Dendritic cell treated with granulocyte-macrophage colony-stimulating factor and Interleukin-4, amounts not matched to agents 40 ng/mL and 50 ng/mL, for 4 days (primary cell): ENCODE results near the gene LCN9.
"Not testable (repeated sequence)": the region's sequence is repeated elsewhere in the genome, so short reads cannot be mapped to it uniquely, and the experiment has no call there.

Experiments
- H3K27ac Mint-ChIP-seq: one replicate; pipeline ENCODE4 v1.8.0; 2022; ENCODE audit warnings: mild to moderate bottlenecking, mixed read lengths
- H3K27me3 Mint-ChIP-seq: one replicate; pipeline ENCODE4 v1.8.0; 2022; ENCODE audit warnings: mild to moderate bottlenecking, mixed read lengths
- H3K36me3 Mint-ChIP-seq: one replicate; pipeline ENCODE4 v1.8.0; 2022; ENCODE audit warnings: low read depth, mixed read lengths
- H3K4me1 Mint-ChIP-seq: one replicate; pipeline ENCODE4 v1.8.0; 2022; ENCODE audit warnings: low read depth, mixed read lengths
- H3K4me3 Mint-ChIP-seq: one replicate; pipeline ENCODE4 v1.8.0; 2022; ENCODE audit warnings: mild to moderate bottlenecking, moderate library complexity, mixed read lengths
- H3K9me3 Mint-ChIP-seq: one replicate; pipeline ENCODE4 v1.8.0; 2022; ENCODE audit warnings: mixed read lengths
- intact Hi-C: fragments of 100-400 bp; cut with micrococcal nuclease; formaldehyde crosslinking; loops from one replicate; pipeline ENCODE4 v1.15.0; 2022

Gene LCN9

GRCh38 chr9:135632841-135633240, 30.3 kb upstream of the LCN9 start:
- Mint-ChIP-seq H3K27ac (no peak overlapping the region), H3K36me3 (no peaks in the 10 kb centered on the region), H3K4me3 (no peak overlapping the region), H3K4me1 (no peaks in the 10 kb centered on the region), H3K9me3 (peaks cover 15% of the 10 kb centered on the region), H3K27me3 (peaks cover 8% of the 10 kb centered on the region)
- intact Hi-C loops = no loop called here

- H3K36me3 Mint-ChIP-seq, H3K27ac Mint-ChIP-seq, H3K27me3 Mint-ChIP-seq, H3K4me1 Mint-ChIP-seq, H3K9me3 Mint-ChIP-seq, intact Hi-C loops, H3K4me3 Mint-ChIP-seq: not testable (repeated sequence)
Measured at GRCh38 chr9:135636930-135637530, 26.1 kb upstream of the LCN9 start.

DNA sequence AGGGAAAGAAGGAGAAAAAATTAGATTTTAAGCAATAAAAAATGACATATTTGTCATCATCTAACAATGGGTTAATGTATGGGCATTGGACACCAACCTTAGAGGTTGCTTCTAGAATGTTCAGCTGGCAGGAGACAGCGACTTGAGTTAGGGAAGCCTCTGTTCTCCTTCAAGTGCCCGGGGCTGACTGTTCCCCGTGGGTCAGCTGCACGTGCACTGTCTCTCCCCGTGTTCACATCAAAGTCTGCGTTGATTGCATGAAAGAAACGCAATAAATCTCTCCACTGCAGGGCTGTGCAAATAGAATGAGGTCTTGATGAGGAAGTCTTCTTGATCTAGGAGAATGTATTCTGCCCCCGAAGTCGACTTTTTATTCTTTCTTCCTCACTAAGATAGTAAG, 23.9 kb upstream of the LCN9 start, which contains the start of gene GLT6D1:
Gene GLT6D1 (minus strand): TSS at position 345 of the 400 bp plus-strand sequence. CDS start 353 bp downstream, outside the sequence.
- Mint-ChIP-seq H3K4me1 (no peaks in the 10 kb centered on the region), H3K4me3 (no peak within 1 kb of the TSS), H3K9me3 (peaks cover 9% of the 10 kb centered on the region), H3K27me3 (peaks cover 4% of the 10 kb centered on the region), H3K36me3 (no peaks in the 10 kb centered on the region), H3K27ac (no peak within 1 kb of the TSS)
- intact Hi-C loops = no loop called here

DNA sequence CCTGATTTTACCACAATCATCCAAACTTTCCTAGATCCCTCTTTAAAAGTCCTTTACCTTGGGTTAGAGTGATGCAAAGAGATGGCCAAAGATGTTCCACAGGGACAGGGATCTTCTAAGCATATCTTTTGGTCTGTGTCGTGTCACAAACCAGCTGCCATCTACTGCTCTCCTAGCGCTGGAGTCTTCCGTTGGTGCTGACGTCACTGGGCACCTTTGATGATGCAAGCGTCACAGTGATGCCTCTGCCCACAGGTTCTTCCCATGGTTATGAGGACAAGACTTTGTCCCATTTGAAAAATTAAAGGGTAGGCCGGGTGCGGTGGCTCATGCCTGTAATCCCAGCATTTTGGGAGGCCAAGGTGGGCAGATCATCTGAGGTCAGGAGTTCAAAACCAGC, 22.1 kb upstream of the LCN9 start:
- intact Hi-C loops = no loop called here
- Mint-ChIP-seq H3K27me3 (peaks cover 2% of the 10 kb centered on the region), H3K27ac (no peak overlapping the region), H3K4me1 (no peaks in the 10 kb centered on the region), H3K9me3 (peaks cover 27% of the 10 kb centered on the region), H3K36me3 (no peaks in the 10 kb centered on the region), H3K4me3 (no peak overlapping the region)

GRCh38 chr9:135641745-135642144, 21.4 kb upstream of the LCN9 start:
- Mint-ChIP-seq H3K4me1 (no peaks in the 10 kb centered on the region), H3K4me3 (no peak overlapping the region), H3K27me3 (peaks cover 2% of the 10 kb centered on the region), H3K9me3 (peaks cover 33% of the 10 kb centered on the region), H3K36me3 (no peaks in the 10 kb centered on the region), H3K27ac (no peak overlapping the region)
- intact Hi-C loops = no loop called here

DNA sequence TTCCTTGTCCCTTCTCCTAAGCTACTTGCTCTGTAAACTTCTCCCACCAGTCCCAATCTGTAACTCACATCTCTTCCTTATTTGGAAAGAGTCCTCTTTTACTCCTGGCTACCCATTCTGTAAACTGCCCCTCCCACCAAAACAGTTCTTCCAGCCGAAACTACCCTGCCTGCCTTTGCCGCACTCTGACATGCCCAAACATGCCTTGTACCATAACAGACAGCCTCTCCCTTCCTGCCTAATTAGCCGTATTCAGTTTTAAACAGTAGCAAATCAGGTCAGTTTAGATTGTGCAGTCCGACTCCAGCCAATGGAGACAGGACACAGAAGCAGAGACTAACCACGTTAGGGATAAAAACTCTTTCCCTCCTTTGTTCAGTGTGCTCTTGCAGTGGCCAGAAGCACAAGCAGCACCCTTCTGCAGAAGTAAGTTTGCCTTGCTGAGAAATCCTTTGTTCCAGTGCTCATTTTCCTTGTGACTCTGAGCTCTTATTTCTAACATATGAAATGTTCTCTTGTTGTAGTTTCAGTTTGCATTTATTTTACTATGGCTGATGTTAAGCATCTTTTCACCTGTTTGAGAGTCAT, 18.4 kb upstream of the LCN9 start:
- no peaks in the 10 kb centered on the region for H3K36me3 Mint-ChIP-seq
- H3K27ac Mint-ChIP-seq = no peak overlapping the region
- peaks cover 63% of the 10 kb centered on the region for H3K9me3 Mint-ChIP-seq
- no peaks in the 10 kb centered on the region for H3K27me3 Mint-ChIP-seq
- H3K4me1 Mint-ChIP-seq = no peaks in the 10 kb centered on the region
- H3K4me3 Mint-ChIP-seq = no peak overlapping the region
- intact Hi-C loops = no loop called here

- H3K4me1 Mint-ChIP-seq = no peaks in the 10 kb centered on the region
- no peaks in the 10 kb centered on the region for H3K27me3 Mint-ChIP-seq
- no peak overlapping the region for H3K4me3 Mint-ChIP-seq
- intact Hi-C loops = no loop called here
- peaks cover 89% of the 10 kb centered on the region for H3K9me3 Mint-ChIP-seq
- H3K27ac Mint-ChIP-seq = no peak overlapping the region
- H3K36me3 Mint-ChIP-seq = no peaks in the 10 kb centered on the region
Measured at GRCh38 chr9:135647884-135648283, 15.2 kb upstream of the LCN9 start.

- intact Hi-C loops = no loop called here
- peaks cover 2% of the 10 kb centered on the region for H3K27me3 Mint-ChIP-seq
- no peaks in the 10 kb centered on the region for H3K4me1 Mint-ChIP-seq
- no peak overlapping the region for H3K4me3 Mint-ChIP-seq
- H3K9me3 Mint-ChIP-seq = peaks cover 90% of the 10 kb centered on the region
- H3K36me3 Mint-ChIP-seq = no peaks in the 10 kb centered on the region
- no peak overlapping the region for H3K27ac Mint-ChIP-seq
Measured at GRCh38 chr9:135648494-135649410, 14.4 kb upstream of the LCN9 start.

GRCh38 chr9:135649508-135649907, 13.6 kb upstream of the LCN9 start:
- H3K4me1 Mint-ChIP-seq = no peaks in the 10 kb centered on the region
- no peaks in the 10 kb centered on the region for H3K36me3 Mint-ChIP-seq
- H3K4me3 Mint-ChIP-seq = no peak overlapping the region
- H3K27me3 Mint-ChIP-seq = peaks cover 2% of the 10 kb centered on the region
- intact Hi-C loops = no loop called here
- H3K9me3 Mint-ChIP-seq = peaks cover 82% of the 10 kb centered on the region
- H3K27ac Mint-ChIP-seq = no peak overlapping the region

DNA sequence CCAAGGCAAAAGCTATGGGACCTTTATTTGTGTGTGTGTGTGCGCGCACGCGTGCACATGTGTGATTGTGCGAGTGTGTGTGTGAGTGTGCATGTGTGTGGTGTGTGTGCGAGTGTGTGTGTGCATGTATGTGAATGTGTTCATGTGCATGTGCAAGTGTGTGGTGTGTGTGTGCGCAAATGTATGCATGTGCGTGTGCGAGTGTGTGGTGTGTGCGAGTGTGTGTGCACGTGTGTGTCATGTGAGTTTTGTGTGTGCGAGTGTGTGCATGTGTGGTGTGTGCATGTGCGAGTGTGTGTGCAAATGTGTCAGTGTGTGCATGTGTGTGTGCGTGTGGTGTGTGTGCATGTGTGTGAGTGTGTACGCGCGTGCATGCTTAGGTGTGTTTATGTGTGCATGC, 12.7 kb upstream of the LCN9 start:
- H3K9me3 Mint-ChIP-seq = peaks cover 73% of the 10 kb centered on the region
- H3K4me3 Mint-ChIP-seq = no peak overlapping the region
- H3K27me3 Mint-ChIP-seq = peaks cover 4% of the 10 kb centered on the region
- intact Hi-C loops = no loop called here
- no peaks in the 10 kb centered on the region for H3K4me1 Mint-ChIP-seq
- H3K27ac Mint-ChIP-seq = no peak overlapping the region
- no peaks in the 10 kb centered on the region for H3K36me3 Mint-ChIP-seq

DNA sequence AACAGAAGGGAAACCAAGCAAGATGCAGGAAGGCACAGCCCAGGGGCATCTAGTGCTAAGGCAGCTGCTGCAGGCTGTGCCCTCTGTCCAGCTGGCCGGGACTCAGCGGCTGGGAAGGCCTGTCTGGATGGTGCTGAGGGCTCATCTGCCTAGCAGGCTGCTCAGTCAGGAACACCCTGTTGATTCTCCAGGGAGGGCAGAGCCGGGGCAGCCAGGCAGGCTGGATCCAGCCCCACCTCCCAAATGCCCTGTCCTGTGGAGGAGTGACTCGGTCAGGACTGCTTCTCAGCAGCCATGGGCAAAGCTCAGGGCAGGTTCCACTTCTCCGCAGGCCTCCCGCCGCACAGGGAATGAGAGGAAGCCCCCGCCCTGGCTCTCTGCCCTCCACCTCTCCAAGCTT, 7.8 kb upstream of the LCN9 start:
- Mint-ChIP-seq H3K27me3 (peaks cover 4% of the 10 kb centered on the region), H3K36me3 (no peaks in the 10 kb centered on the region), H3K4me3 (no peak overlapping the region), H3K9me3 (peaks cover 25% of the 10 kb centered on the region), H3K27ac (no peak overlapping the region), H3K4me1 (no peaks in the 10 kb centered on the region)
- intact Hi-C loops = no loop called here

DNA sequence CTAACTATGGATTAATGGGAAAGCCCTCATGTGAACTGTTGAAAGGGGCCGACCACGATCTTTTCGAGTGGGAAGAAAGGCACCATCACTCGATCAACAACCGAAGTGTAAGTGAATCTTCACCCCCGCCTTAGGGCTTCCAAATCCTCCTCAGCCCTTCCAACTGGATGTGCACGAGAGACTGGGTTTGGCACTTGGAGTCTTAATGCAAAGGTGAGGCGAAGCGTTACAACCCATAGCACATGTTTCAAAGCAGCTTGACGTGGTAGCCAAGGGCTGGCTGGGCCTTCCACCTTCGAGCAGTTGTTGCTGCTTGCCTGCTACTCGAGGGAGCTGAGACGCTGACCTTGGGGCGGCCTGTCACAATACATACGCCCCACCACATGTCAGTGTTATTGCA, 5.7 kb upstream of the LCN9 start:
- H3K27ac Mint-ChIP-seq = no peak overlapping the region
- peaks cover 8% of the 10 kb centered on the region for H3K9me3 Mint-ChIP-seq
- no peaks in the 10 kb centered on the region for H3K4me1 Mint-ChIP-seq
- H3K4me3 Mint-ChIP-seq = no peak overlapping the region
- H3K36me3 Mint-ChIP-seq = no peaks in the 10 kb centered on the region
- peaks cover 4% of the 10 kb centered on the region for H3K27me3 Mint-ChIP-seq
- intact Hi-C loops = no loop called here

DNA sequence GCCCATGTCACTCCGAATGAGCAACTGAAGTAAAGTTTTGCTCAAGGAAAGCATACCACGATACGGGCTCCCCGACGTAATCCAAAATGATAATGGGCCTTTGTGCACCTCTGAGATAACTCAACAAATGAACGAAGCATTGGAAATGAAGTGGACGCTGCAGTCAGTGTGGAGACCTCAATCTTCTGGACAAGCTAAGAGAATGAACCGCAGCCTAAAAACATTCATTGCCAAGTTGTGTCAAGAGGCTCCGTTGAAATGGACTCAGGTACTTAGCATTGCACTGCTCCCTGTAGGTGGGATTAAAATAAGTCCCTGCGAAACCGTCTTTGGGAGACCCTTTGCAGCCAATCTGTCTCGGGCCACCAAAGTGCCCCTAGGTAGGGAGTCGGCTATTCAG, 3.9 kb upstream of the LCN9 start:
- Mint-ChIP-seq H3K36me3 (no peaks in the 10 kb centered on the region), H3K9me3 (no peaks in the 10 kb centered on the region), H3K27me3 (peaks cover 3% of the 10 kb centered on the region), H3K4me1 (no peaks in the 10 kb centered on the region), H3K27ac (no peak overlapping the region), H3K4me3 (no peak overlapping the region)
- intact Hi-C loops = no loop called here

DNA sequence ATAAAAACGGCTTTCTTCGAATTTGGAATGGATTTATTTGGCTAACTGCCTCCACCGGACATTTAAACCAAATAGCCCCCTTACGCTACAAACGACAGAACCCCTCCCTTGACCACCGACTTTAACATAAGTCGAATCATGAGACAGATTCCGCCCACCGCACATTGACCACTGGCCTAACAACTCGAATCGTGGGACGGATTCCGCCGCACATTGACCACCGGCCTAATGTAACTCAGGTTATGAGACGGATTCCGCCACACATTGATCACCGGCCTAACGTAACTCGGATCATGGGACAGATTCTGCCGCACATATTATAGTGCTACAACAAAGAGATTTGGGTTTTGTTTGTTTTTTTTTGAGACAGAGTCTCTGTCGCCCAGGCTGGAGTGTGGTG, 2.7 kb upstream of the LCN9 start:
- H3K4me1 Mint-ChIP-seq = no peaks in the 10 kb centered on the region
- no peaks in the 10 kb centered on the region for H3K27me3 Mint-ChIP-seq
- H3K4me3 Mint-ChIP-seq = no peak overlapping the region
- no peak overlapping the region for H3K27ac Mint-ChIP-seq
- intact Hi-C loops = no loop called here
- H3K36me3 Mint-ChIP-seq = no peaks in the 10 kb centered on the region
- no peaks in the 10 kb centered on the region for H3K9me3 Mint-ChIP-seq
